Endodermal cell (in vitro differentiated cells): ENCODE measurements around the gene FGFR3. TPM values are rescaled to one million over a fixed set of nuclear protein-coding genes. Genes with fewer than 3 reads are reported as not detected.

ENCODE experiments used
- DNase-seq: peaks from one replicate; pipeline ENCODE4 v3.0.0-alpha.2; 2017
- H3K27ac ChIP-seq: 2 replicates; pipeline ENCODE4 v1.5.1; 2013; ENCODE audit warnings: mild to moderate bottlenecking, low read depth, low read length, moderate library complexity
- H3K27me3 ChIP-seq: 2 replicates; pipeline ENCODE4 v1.6.1; 2013; ENCODE audit warnings: mild to moderate bottlenecking, low read length, moderate library complexity; ENCODE audit not compliant: insufficient read depth, control insufficient read depth, poor library complexity, severe bottlenecking
- H3K36me3 ChIP-seq: 2 replicates; pipeline ENCODE4 v1.7.0; 2013; ENCODE audit warnings: mild to moderate bottlenecking, low read length, moderate library complexity; ENCODE audit not compliant: control insufficient read depth, insufficient read depth
- H3K4me1 ChIP-seq: one replicate; pipeline ENCODE4 v1.7.0; 2013; ENCODE audit warnings: low read length; ENCODE audit not compliant: control insufficient read depth, insufficient read depth
- H3K4me3 ChIP-seq: 2 replicates; pipeline ENCODE4 v1.5.1; 2013; ENCODE audit warnings: mild to moderate bottlenecking, low read length, moderate library complexity
- H3K9ac ChIP-seq: 2 replicates; pipeline ENCODE4 v1.6.1; 2013; ENCODE audit warnings: mild to moderate bottlenecking, low read length, moderate library complexity; ENCODE audit not compliant: poor library complexity, severe bottlenecking; ENCODE audit errors: extremely low read depth
- H3K9me3 ChIP-seq: 2 replicates; pipeline ENCODE4 v1.6.1; 2013; ENCODE audit warnings: mild to moderate bottlenecking, low read length, moderate library complexity; ENCODE audit not compliant: control insufficient read depth
- H3K27ac Mint-ChIP-seq: 2 replicates; pipeline ENCODE4 v1.8.0; 2020; ENCODE audit warnings: mixed read lengths
- H3K27me3 Mint-ChIP-seq: 2 replicates; pipeline ENCODE4 v1.8.0; 2021; ENCODE audit warnings: mild to moderate bottlenecking, mixed read lengths; ENCODE audit not compliant: insufficient read depth
- H3K36me3 Mint-ChIP-seq: 2 replicates; pipeline ENCODE4 v1.8.0; 2020; ENCODE audit warnings: low read depth, mixed read lengths
- H3K4me1 Mint-ChIP-seq: 2 replicates; pipeline ENCODE4 v1.8.0; 2020; ENCODE audit warnings: mixed read lengths
- H3K4me3 Mint-ChIP-seq: 2 replicates; pipeline ENCODE4 v1.8.0; 2020; ENCODE audit warnings: mild to moderate bottlenecking, moderate library complexity, mixed read lengths
- H3K9me3 Mint-ChIP-seq: 2 replicates; pipeline ENCODE4 v1.8.0; 2020; ENCODE audit warnings: mild to moderate bottlenecking, mixed read lengths
- WGBS, 2 experiments: methylation state at CpG; one replicate each; pipeline versions ENCODE4 v1.1.5 to v1.1.7; 2013; ENCODE audit warnings: missing lambda C conversion rate in 2 of 2, mixed read lengths in 1 of 2; ENCODE audit not compliant: insufficient coverage in 1 of 2, insufficient read length in 1 of 2; 5-methylcytosine and 5-hydroxymethylcytosine counted together
- total RNA-seq, 2 donors: library from RNA; stranded (reverse); fragmentation: NEBNext Ultra II Directional in 1 of 2; extraction: Animal tissue kit (Norgen Biotek cat#: 25700) in 1 of 2; gene quantifications; 2 replicates in 1 of 2; 3 replicates in 1 of 2; pipeline ENCODE4 v1.2.1, GENCODE V29; 2021
- TF ChIP-seq, protein P1 (sequence below): fragments of 200-600 bp; sonication (generic); conservative IDR thresholded peaks from 2 replicates; pipeline ENCODE4 v1.5.0; 2021; ENCODE audit warnings: antibody characterized with exemption, mild to moderate bottlenecking

FGFR3 gene
- total RNA-seq, 2 donors from 2014 or later: 107 to 125 TPM

DNA sequence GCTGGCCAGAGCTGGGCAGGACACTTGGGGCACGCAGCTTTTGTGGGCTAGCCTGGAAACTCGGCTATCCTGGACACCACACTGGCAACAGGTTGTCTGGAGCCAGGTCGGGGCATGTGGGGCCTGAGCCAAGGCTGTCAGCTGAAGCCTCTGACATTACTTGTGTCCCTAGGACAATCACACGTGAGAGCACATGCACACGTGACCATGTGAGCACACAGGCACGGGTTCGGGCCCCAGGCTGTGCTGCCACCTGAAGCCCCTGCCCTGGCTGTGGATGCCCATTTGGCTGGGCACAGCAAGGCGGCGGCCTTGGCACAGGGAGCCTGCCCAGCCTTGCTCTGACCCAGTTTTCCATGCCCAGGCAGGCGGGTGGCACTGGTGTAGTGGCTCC is 8.7 kb upstream of the FGFR3 start:
- no peak overlapping the region for H3K4me3 Mint-ChIP-seq
- no peak overlapping the region for H3K27ac Mint-ChIP-seq

DNA sequence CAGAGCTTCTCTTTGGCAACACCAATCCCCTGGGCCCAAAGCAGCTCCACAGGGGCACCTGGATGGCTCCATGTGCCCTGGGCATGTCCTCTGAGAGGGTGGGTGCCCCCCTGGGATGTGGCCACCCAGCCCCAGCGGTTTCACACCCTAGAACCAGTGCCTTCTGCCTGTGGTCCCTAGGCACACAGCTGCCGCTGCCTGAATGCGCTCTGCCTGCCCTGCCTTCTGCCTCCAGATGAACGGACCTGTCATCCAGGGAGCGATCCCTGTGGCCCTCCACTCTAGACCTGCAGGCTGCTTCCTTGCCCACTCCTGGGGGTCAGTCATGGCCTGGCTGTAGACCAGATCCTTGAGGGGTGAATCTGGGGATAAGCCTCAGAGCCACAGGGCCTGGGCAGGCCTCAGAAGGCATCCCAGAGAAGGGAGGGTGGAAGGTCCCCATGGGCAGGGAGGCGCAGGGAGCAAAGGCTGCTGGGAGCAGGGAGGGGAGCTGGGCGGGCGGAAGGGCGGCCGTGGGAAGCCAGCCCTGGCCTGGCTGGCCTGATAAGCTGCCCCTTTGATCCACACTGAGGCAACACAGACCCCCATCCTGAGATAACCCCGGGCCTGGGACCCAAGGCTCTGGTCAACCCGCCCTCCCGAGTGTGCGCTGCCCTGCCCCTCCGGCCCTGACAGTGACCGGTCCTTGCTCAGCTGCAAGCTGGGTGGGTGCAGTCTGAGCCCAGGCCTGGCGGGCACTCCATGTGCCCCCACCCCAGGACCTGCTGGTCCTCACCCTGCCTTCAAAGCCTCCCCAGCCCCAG is 8.1 kb upstream of the FGFR3 start:
- H3K9ac ChIP-seq: no peak overlapping the region
- 88 to 91% methylated on average over 11 to 17 of the region's 17 CpGs for WGBS, 2 experiments
- Mint-ChIP-seq H3K9me3 (no peaks in the 10 kb centered on the region), H3K36me3 (no peaks in the 10 kb centered on the region), H3K4me1 (no peaks in the 10 kb centered on the region), H3K27ac (no peak overlapping the region), H3K4me3 (no peak overlapping the region), H3K27me3 (peaks cover under 1% of the 10 kb centered on the region)
- DNase-seq: no peak
- TF ChIP-seq, protein P1, sequence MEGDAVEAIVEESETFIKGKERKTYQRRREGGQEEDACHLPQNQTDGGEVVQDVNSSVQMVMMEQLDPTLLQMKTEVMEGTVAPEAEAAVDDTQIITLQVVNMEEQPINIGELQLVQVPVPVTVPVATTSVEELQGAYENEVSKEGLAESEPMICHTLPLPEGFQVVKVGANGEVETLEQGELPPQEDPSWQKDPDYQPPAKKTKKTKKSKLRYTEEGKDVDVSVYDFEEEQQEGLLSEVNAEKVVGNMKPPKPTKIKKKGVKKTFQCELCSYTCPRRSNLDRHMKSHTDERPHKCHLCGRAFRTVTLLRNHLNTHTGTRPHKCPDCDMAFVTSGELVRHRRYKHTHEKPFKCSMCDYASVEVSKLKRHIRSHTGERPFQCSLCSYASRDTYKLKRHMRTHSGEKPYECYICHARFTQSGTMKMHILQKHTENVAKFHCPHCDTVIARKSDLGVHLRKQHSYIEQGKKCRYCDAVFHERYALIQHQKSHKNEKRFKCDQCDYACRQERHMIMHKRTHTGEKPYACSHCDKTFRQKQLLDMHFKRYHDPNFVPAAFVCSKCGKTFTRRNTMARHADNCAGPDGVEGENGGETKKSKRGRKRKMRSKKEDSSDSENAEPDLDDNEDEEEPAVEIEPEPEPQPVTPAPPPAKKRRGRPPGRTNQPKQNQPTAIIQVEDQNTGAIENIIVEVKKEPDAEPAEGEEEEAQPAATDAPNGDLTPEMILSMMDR: no peak
- H3K36me3 ChIP-seq: no peaks in the 10 kb centered on the region
- no peak overlapping the region for H3K27ac ChIP-seq
- H3K27me3 ChIP-seq: no peaks in the 10 kb centered on the region
- H3K4me3 ChIP-seq: no peak overlapping the region
- no peaks in the 10 kb centered on the region for H3K4me1 ChIP-seq
- H3K9me3 ChIP-seq: no peaks in the 10 kb centered on the region

More for the DNA sequence above, 8.7 kb upstream of the FGFR3 start:
- no peak for DNase-seq
- Mint-ChIP-seq H3K27me3 (no peaks in the 10 kb centered on the region), H3K36me3 (no peaks in the 10 kb centered on the region), H3K9me3 (no peaks in the 10 kb centered on the region), H3K4me1 (no peaks in the 10 kb centered on the region)
- Histone ChIP-seq H3K36me3 (no peaks in the 10 kb centered on the region), H3K27ac (no peak overlapping the region), H3K4me3 (no peak overlapping the region), H3K9me3 (no peaks in the 10 kb centered on the region), H3K27me3 (no peaks in the 10 kb centered on the region), H3K9ac (no peak overlapping the region), H3K4me1 (no peaks in the 10 kb centered on the region)
- WGBS, 2 experiments: 88 to 99% methylated on average over 7 to 10 of the region's 10 CpGs
- TF ChIP-seq, protein P1: no peak

DNA sequence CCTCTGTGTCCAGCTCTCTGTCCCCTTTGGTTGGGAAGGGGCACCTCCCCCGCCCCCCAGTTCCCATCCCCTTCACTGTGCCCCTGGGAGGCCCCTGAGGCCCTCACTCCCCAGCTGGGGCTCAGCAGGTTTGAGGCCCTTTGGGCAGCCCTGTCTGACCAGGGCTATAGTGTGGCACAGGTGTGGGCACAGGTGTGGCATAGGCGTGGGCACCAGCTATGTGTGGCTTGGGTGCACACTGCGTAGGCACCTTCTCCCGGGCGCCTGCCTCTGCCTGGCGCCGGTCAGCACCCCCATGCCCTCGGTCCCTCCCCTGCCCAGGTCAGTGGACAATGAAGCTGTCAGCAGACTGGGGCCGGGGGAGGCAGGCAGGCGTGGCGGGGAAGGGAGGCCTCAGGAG is 7.5 kb upstream of the FGFR3 start:
- H3K36me3 Mint-ChIP-seq: no peaks in the 10 kb centered on the region
- DNase-seq: no peak
- peaks cover 7% of the 10 kb centered on the region for H3K27me3 Mint-ChIP-seq
- no peaks in the 10 kb centered on the region for H3K27me3 ChIP-seq
- H3K4me1 ChIP-seq: no peaks in the 10 kb centered on the region
- no peaks in the 10 kb centered on the region for H3K9me3 ChIP-seq
- H3K27ac ChIP-seq: no peak overlapping the region
- H3K4me3 Mint-ChIP-seq: no peak overlapping the region
- H3K36me3 ChIP-seq: no peaks in the 10 kb centered on the region
- TF ChIP-seq, protein P1: no peak
- H3K9ac ChIP-seq: no peak overlapping the region
- no peaks in the 10 kb centered on the region for H3K9me3 Mint-ChIP-seq
- H3K27ac Mint-ChIP-seq: no peak overlapping the region
- no peaks in the 10 kb centered on the region for H3K4me1 Mint-ChIP-seq
- H3K4me3 ChIP-seq: no peak overlapping the region
- WGBS, 2 experiments: 93 to 100% methylated on average over 4 to 11 of the region's 11 CpGs
